HCT116 (cell line): ENCODE measurements around the gene NEK7.

Experiments
- EZH2 ChIP-seq: fragments of 200-600 bp; sonication (generic); IDR thresholded peaks from 2 replicates; pipeline ENCODE4 v1.6.1; 2017; ENCODE audit warnings: antibody characterized with exemption, mixed run types
- POLR2A ChIP-seq: IDR thresholded peaks from 2 replicates; pipeline ENCODE4 v1.7.0; 2011; ENCODE audit warnings: borderline replicate concordance; ENCODE audit not compliant: insufficient read depth, insufficient read length; ENCODE audit errors: extremely low read depth
- POLR2AphosphoS5 ChIP-seq: IDR thresholded peaks from 2 replicates; pipeline ENCODE4 v1.6.1; 2011; ENCODE audit warnings: mild to moderate bottlenecking, low read depth, low read length, moderate library complexity
- RAD21 ChIP-seq: IDR thresholded peaks from 2 replicates; pipeline ENCODE4 v1.6.1; 2012; ENCODE audit warnings: low read depth, mild to moderate bottlenecking
- YY1 ChIP-seq: IDR thresholded peaks from 2 replicates; pipeline ENCODE4 v1.6.1; 2011; ENCODE audit warnings: low read length, low read depth, moderate library complexity, mild to moderate bottlenecking; ENCODE audit not compliant: insufficient replicate concordance; ENCODE audit errors: extremely low read depth
- TF ChIP-seq, protein P1 (sequence below): IDR thresholded peaks from 2 replicates; pipeline ENCODE4 v1.6.1; 2012
- TF ChIP-seq, protein P2 (sequence below), 3 experiments: fragments of 200-600 bp in 1 of 3; sonication (generic) in 1 of 3; IDR thresholded peaks in 2 of 3; conservative IDR thresholded peaks in 1 of 3; 2 replicates each; pipeline ENCODE4 v1.5.1; 2012 to 2017; ENCODE audit warnings: low read depth in 2 of 3, low read length in 2 of 3, antibody characterized with exemption in 1 of 3, borderline replicate concordance in 1 of 3, control low read depth in 1 of 3, mild to moderate bottlenecking in 1 of 3, mixed read lengths in 1 of 3, mixed run types in 1 of 3, moderate library complexity in 1 of 3; ENCODE audit not compliant: insufficient read depth in 1 of 3

DNA sequence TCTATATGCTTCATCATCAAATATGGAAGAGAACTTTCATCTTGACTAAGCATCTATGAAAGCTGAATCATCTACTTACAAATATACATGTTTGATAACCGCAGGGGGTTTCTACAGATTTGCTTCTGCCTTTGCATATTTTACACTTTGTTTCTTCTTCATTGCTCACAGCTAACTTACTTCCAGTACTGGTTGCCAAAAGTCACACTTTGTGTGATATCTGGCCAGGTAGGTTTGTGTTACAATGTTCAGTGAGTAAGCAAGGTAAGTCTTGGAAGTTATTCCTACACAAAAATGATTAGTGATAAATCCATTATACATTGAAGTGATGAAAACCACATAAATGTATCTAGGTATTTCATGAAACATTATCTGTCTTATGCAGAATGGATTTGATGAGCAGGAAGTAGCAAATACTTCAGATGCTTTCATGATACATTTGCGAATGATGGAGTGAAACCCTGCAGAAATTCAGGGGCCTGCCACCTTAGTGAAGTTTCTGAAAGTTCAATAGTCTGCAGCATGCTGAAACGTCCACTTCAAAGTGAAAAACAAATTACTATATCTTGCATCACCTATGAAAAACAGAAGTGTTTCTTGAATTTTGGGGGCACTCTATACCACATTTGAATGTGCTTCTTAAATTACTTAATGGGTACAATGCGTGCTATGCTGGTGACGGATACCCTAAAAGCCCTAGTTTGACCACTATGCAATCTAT lies 196.3 kb downstream of the NEK7 start:
- TF ChIP-seq, protein P1, sequence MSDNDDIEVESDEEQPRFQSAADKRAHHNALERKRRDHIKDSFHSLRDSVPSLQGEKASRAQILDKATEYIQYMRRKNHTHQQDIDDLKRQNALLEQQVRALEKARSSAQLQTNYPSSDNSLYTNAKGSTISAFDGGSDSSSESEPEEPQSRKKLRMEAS = no peak
- TF ChIP-seq, protein P2, sequence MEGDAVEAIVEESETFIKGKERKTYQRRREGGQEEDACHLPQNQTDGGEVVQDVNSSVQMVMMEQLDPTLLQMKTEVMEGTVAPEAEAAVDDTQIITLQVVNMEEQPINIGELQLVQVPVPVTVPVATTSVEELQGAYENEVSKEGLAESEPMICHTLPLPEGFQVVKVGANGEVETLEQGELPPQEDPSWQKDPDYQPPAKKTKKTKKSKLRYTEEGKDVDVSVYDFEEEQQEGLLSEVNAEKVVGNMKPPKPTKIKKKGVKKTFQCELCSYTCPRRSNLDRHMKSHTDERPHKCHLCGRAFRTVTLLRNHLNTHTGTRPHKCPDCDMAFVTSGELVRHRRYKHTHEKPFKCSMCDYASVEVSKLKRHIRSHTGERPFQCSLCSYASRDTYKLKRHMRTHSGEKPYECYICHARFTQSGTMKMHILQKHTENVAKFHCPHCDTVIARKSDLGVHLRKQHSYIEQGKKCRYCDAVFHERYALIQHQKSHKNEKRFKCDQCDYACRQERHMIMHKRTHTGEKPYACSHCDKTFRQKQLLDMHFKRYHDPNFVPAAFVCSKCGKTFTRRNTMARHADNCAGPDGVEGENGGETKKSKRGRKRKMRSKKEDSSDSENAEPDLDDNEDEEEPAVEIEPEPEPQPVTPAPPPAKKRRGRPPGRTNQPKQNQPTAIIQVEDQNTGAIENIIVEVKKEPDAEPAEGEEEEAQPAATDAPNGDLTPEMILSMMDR (IDR thresholded peaks at IDR 0.05 in 2 of 3, conservative IDR thresholded peaks at IDR 0.05 in 1 of 3; ENCODE audit: borderline replicate concordance in 1 of 3, insufficient read depth in 1 of 3, low read depth in 2 of 3, low read length in 2 of 3) = no peak
- TF ChIP-seq YY1 (no peak), EZH2 (no peak), RAD21 (no peak), POLR2A (no peak), POLR2AphosphoS5 (no peak)
